ENCODE data around the gene FRMD7. TPM values are rescaled to one million over a fixed set of nuclear protein-coding genes. Genes with fewer than 3 reads are reported as not detected.

Gene FRMD7
- total and polyA plus RNA-seq, 2 donors from 2014 or later, result 0.19 to 2.5 TPM

DNA sequence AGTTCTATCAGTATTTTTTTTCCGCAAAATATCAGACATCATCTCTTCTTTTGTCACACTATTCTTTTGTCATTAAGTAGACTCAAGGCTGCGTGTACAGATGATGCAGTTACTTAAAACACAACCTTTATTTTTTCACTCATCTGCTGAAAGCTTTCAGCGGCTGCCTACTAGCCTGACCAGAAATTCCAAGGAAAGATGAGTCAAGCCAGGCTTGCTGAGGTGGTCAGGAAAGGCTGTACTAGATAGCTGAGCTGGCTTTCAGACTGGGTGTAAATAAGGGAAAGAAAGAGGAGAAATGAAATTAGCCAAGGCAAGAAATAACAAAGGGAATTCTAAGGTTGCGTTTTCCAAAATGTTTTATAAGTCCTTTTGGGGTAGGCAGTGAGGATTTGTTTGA, 86.8 kb downstream of the FRMD7 start:
- intact Hi-C loops (cut with DNase I), result no loop called here
- no peaks in the 10 kb centered on the region for H3K4me1 ChIP-seq (ENCODE audit: control insufficient read depth in 2 of 3, insufficient read depth in 2 of 3, low read depth in 1 of 3, low read length in 3 of 3)
- no peaks in the 10 kb centered on the region for H3K36me3 ChIP-seq (ENCODE audit: control insufficient read depth in 2 of 3, insufficient read depth in 3 of 3, low read length in 3 of 3)
- TF ChIP-seq, protein P1, sequence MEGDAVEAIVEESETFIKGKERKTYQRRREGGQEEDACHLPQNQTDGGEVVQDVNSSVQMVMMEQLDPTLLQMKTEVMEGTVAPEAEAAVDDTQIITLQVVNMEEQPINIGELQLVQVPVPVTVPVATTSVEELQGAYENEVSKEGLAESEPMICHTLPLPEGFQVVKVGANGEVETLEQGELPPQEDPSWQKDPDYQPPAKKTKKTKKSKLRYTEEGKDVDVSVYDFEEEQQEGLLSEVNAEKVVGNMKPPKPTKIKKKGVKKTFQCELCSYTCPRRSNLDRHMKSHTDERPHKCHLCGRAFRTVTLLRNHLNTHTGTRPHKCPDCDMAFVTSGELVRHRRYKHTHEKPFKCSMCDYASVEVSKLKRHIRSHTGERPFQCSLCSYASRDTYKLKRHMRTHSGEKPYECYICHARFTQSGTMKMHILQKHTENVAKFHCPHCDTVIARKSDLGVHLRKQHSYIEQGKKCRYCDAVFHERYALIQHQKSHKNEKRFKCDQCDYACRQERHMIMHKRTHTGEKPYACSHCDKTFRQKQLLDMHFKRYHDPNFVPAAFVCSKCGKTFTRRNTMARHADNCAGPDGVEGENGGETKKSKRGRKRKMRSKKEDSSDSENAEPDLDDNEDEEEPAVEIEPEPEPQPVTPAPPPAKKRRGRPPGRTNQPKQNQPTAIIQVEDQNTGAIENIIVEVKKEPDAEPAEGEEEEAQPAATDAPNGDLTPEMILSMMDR (IDR thresholded peaks at IDR 0.05; ENCODE audit: borderline replicate concordance, extremely low read depth, insufficient read depth), result no peak
- H3K27ac ChIP-seq (ENCODE audit: low read depth in 2 of 2, low read length in 2 of 2), result no peak overlapping the region
- DNase-seq, result no peak
- no peak overlapping the region for H3K9ac ChIP-seq (ENCODE audit: low read length in 3 of 3)
- H3K27me3 ChIP-seq (ENCODE audit: control insufficient read depth, insufficient read depth, low read length), result peaks cover 11% of the 10 kb centered on the region
- FAIRE-seq, result no peak
- no peak overlapping the region for H3K4me3 ChIP-seq (ENCODE audit: low read length in 3 of 3)
- no peaks in the 10 kb centered on the region for H3K9me3 ChIP-seq (ENCODE audit: control insufficient read depth in 2 of 3, insufficient read depth in 1 of 3, low read length in 3 of 3)

DNA sequence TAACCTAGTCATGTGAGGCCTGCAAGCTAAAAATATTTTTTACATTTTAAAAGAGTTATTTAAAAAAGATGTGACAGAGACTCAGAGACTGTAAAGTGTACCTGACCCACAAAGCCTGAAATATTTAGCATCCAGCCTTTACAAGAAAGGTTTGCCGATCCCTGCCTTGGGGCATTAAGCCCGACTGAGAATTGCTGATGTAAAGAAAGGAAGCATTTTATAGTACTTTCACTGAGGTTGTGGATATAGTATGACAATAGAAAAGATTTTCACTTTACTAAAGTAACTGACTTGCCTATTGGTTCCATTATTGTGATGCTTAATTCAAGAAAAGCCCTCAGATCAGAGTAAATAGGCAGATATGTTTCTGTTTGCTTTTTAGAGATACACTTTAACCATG, 87.8 kb downstream of the FRMD7 start:
- no peak overlapping the region for H3K27ac ChIP-seq (ENCODE audit: low read depth in 2 of 2, low read length in 2 of 2)
- H3K36me3 ChIP-seq (ENCODE audit: control insufficient read depth in 2 of 3, insufficient read depth in 3 of 3, low read length in 3 of 3), result no peaks in the 10 kb centered on the region
- no peak for DNase-seq
- no peaks in the 10 kb centered on the region for H3K4me1 ChIP-seq (ENCODE audit: control insufficient read depth in 2 of 3, insufficient read depth in 2 of 3, low read depth in 1 of 3, low read length in 3 of 3)
- no peaks in the 10 kb centered on the region for H3K9me3 ChIP-seq (ENCODE audit: control insufficient read depth in 2 of 3, insufficient read depth in 1 of 3, low read length in 3 of 3)
- FAIRE-seq, result no peak
- H3K27me3 ChIP-seq (ENCODE audit: control insufficient read depth, insufficient read depth, low read length), result peaks cover 13% of the 10 kb centered on the region
- TF ChIP-seq, protein P1 (IDR thresholded peaks at IDR 0.05; ENCODE audit: borderline replicate concordance, extremely low read depth, insufficient read depth), result no peak
- intact Hi-C loops (cut with DNase I), result no loop called here
- no peak overlapping the region for H3K4me3 ChIP-seq (ENCODE audit: low read length in 3 of 3)
- no peak overlapping the region for H3K9ac ChIP-seq (ENCODE audit: low read length in 3 of 3)

- H3K27me3 ChIP-seq (ENCODE audit: control insufficient read depth, insufficient read depth, low read length), result peaks cover 10% of the 10 kb centered on the region
These were observed 90.3 kb downstream of the FRMD7 start for GRCh38 chrX:132037479-132037993.

More at GRCh38 chrX:132037479-132037993, 90.3 kb downstream of the FRMD7 start:
- FAIRE-seq, result no peak
- no peak for DNase-seq
- Histone ChIP-seq H3K27ac (ENCODE audit: low read depth in 2 of 2, low read length in 2 of 2) (no peak overlapping the region), H3K36me3 (ENCODE audit: control insufficient read depth in 2 of 3, insufficient read depth in 3 of 3, low read length in 3 of 3) (no peaks in the 10 kb centered on the region), H3K9me3 (ENCODE audit: control insufficient read depth in 2 of 3, insufficient read depth in 1 of 3, low read length in 3 of 3) (no peaks in the 10 kb centered on the region), H3K4me3 (ENCODE audit: low read length in 3 of 3) (no peak overlapping the region), H3K4me1 (ENCODE audit: control insufficient read depth in 2 of 3, insufficient read depth in 2 of 3, low read depth in 1 of 3, low read length in 3 of 3) (no peaks in the 10 kb centered on the region), H3K9ac (ENCODE audit: low read length in 3 of 3) (no peak overlapping the region)
- TF ChIP-seq, protein P1 (IDR thresholded peaks at IDR 0.05; ENCODE audit: borderline replicate concordance, extremely low read depth, insufficient read depth), result no peak
- intact Hi-C loops (cut with DNase I), result no loop called here
